A549 (cell line): ENCODE measurements around the gene INO80. TPM values are rescaled to one million over a fixed set of nuclear protein-coding genes. Genes with fewer than 3 reads are reported as not detected.

ENCODE experiments used
- ATAC-seq, 2 experiments: fragments of 200-7000 bp in 1 of 2; fragments of >200 bp in 1 of 2; cut with Nextera tagmentation in 1 of 2; cut with Tn5 transposase in 1 of 2; 3 replicates each; pipeline versions ENCODE4 v1.8.0 to v1.9.1; 2018 to 2020; ENCODE audit warnings: mild to moderate bottlenecking in 1 of 2, moderate library complexity in 1 of 2
- CTCF ChIA-PET: fragments of 300-600 bp; sonication (Branson Sonifier 250); formaldehyde crosslinking; extraction: SDS; loops from one replicate; lab custom pipeline; 2021; ENCODE audit warnings: antibody characterized with exemption, inconsistent platforms; lab: Yijun Ruan, JAX
- POLR2A ChIA-PET: fragments of 350-600 bp; formaldehyde crosslinking; extraction: SDS; loops from one replicate; lab custom pipeline; 2021; ENCODE audit warnings: antibody characterized with exemption, inconsistent platforms; lab: Yijun Ruan, JAX
- DNase-seq, 2 experiments: peaks; one replicate each; pipeline versions ENCODE4 v3.0.0 to v3.0.0-alpha.2; 2011 to 2016; ENCODE audit warnings: low read depth in 1 of 2, low spot score in 1 of 2
- FAIRE-seq: peaks from 2 replicates; lab custom pipeline; 2011; peaks lifted over from hg19 to GRCh38; lab: Jason Lieb, UNC
- H3K27ac ChIP-seq, 2 experiments: fragments of >200 bp; sonication (Bioruptor Twin); formaldehyde crosslinking; 3 replicates each; pipeline ENCODE4 v1.5.1; 2016 to 2017
- H3K4me1 ChIP-seq: fragments of >200 bp; sonication (Bioruptor Twin); formaldehyde crosslinking; 3 replicates; pipeline ENCODE4 v1.6.1; 2016
- H3K4me2 ChIP-seq: fragments of >200 bp; sonication (Bioruptor Twin); formaldehyde crosslinking; 3 replicates; pipeline ENCODE4 v1.6.1; 2016
- H3K4me3 ChIP-seq: fragments of >200 bp; sonication (Bioruptor Twin); formaldehyde crosslinking; 3 replicates; pipeline ENCODE4 v1.5.1; 2016
- H3K9me3 ChIP-seq: fragments of >200 bp; sonication (Bioruptor Twin); formaldehyde crosslinking; 3 replicates; pipeline ENCODE4 v1.6.1; 2016
- CBX2 ChIP-seq: fragments of 200-600 bp; sonication (generic); IDR thresholded peaks from 2 replicates; pipeline ENCODE4 v1.6.1; 2016; ENCODE audit warnings: low read depth, mild to moderate bottlenecking, borderline replicate concordance
- CHD2 ChIP-seq: fragments of 150-350 bp; IDR thresholded peaks from 2 replicates; pipeline ENCODE4 v1.6.1; 2014; ENCODE audit warnings: low read length; ENCODE audit not compliant: partially characterized antibody
- CTCF ChIP-seq: fragments of >200 bp; sonication (Bioruptor Twin); formaldehyde crosslinking; IDR thresholded peaks from 3 replicates; pipeline ENCODE4 v1.5.1; 2016
- EHF ChIP-seq: fragments of 250-450 bp; sonication (Bioruptor Pico); IDR thresholded peaks from 2 replicates; pipeline ENCODE4 v1.5.0; 2020; ENCODE audit warnings: mild to moderate bottlenecking
- ELK1 ChIP-seq: fragments of 150-350 bp; IDR thresholded peaks from 2 replicates; pipeline ENCODE4 v1.6.1; 2014; ENCODE audit warnings: low read depth, mild to moderate bottlenecking, low read length
- EP300 ChIP-seq, 2 experiments: fragments of >200 bp; sonication (Bioruptor Twin); formaldehyde crosslinking; IDR thresholded peaks; 2 replicates in 1 of 2; 3 replicates in 1 of 2; pipeline ENCODE4 v1.6.1; 2016 to 2017
- FOSB ChIP-seq: fragments of 250-450 bp; sonication (Bioruptor Pico); IDR thresholded peaks from 2 replicates; pipeline ENCODE4 v1.5.0; 2020; ENCODE audit warnings: mild to moderate bottlenecking, moderate library complexity
- FOSL2 ChIP-seq, 2 experiments: fragments of 450-650 bp in 1 of 2; fragments of >200 bp in 1 of 2; sonication (Bioruptor Twin) in 1 of 2; formaldehyde crosslinking; IDR thresholded peaks; 2 replicates each; pipeline versions ENCODE4 v1.5.0 to v1.6.1; 2016 to 2020; ENCODE audit warnings: mild to moderate bottlenecking in 1 of 2, moderate library complexity in 1 of 2
- GATA3 ChIP-seq: IDR thresholded peaks from 2 replicates; pipeline ENCODE4 v1.6.1; 2012; ENCODE audit warnings: borderline replicate concordance
- HES2 ChIP-seq: fragments of >200 bp; sonication (Bioruptor Twin); formaldehyde crosslinking; IDR thresholded peaks from 2 replicates; pipeline ENCODE4 v1.6.1; 2016
- HOXA7 ChIP-seq: fragments of 250-450 bp; sonication (Bioruptor Pico); IDR thresholded peaks from 2 replicates; pipeline ENCODE4 v1.5.0; 2020; ENCODE audit warnings: mild to moderate bottlenecking, moderate library complexity
- HOXB13 ChIP-seq: fragments of 250-450 bp; sonication (Bioruptor Pico); IDR thresholded peaks from 2 replicates; pipeline ENCODE4 v1.5.0; 2020; ENCODE audit warnings: low read depth, mild to moderate bottlenecking, moderate library complexity
- MAFK ChIP-seq: fragments of 450-650 bp; IDR thresholded peaks from 2 replicates; pipeline ENCODE4 v1.6.1; 2014; ENCODE audit not compliant: partially characterized antibody
- MAX ChIP-seq: IDR thresholded peaks from 2 replicates; pipeline ENCODE4 v1.6.1; 2012
- MYC ChIP-seq: IDR thresholded peaks from 2 replicates; pipeline ENCODE4 v1.6.1; 2012; ENCODE audit warnings: mild to moderate bottlenecking, inconsistent platforms, low read length, improper control_type of control experiment, borderline replicate concordance
- NR3C1 ChIP-seq: fragments of >200 bp; sonication (Bioruptor Twin); formaldehyde crosslinking; IDR thresholded peaks from 3 replicates; pipeline ENCODE4 v1.6.1; 2017
- POLR2AphosphoS2 ChIP-seq: conservative IDR thresholded peaks from 2 replicates; pipeline ENCODE4 v1.6.1; 2012; ENCODE audit warnings: low read length, improper control_type of control experiment, inconsistent platforms
- RARB ChIP-seq: fragments of 250-450 bp; sonication (Bioruptor Pico); IDR thresholded peaks from 2 replicates; pipeline ENCODE4 v1.8.0; 2021; ENCODE audit warnings: mild to moderate bottlenecking, moderate library complexity
- REST ChIP-seq: fragments of 200-600 bp; sonication (generic); IDR thresholded peaks from 2 replicates; pipeline ENCODE4 v1.6.1; 2016; ENCODE audit warnings: antibody characterized with exemption, mild to moderate bottlenecking, moderate library complexity
- RFX5 ChIP-seq: fragments of 450-650 bp; IDR thresholded peaks from 2 replicates; pipeline ENCODE4 v1.7.1; 2014; ENCODE audit warnings: antibody characterized with exemption, mild to moderate bottlenecking, moderate library complexity
- SMC3 ChIP-seq: fragments of >200 bp; sonication (Bioruptor Twin); formaldehyde crosslinking; IDR thresholded peaks from 3 replicates; pipeline ENCODE4 v1.6.1; 2018; ENCODE audit warnings: inconsistent platforms
- TFCP2L1 ChIP-seq: fragments of 250-450 bp; sonication (Bioruptor Pico); IDR thresholded peaks from 2 replicates; pipeline ENCODE4 v1.5.0; 2021; ENCODE audit warnings: mild to moderate bottlenecking
- TP53 ChIP-seq: fragments of 250-450 bp; sonication (Bioruptor Pico); IDR thresholded peaks from 2 replicates; pipeline ENCODE4 v1.5.0; 2021; ENCODE audit warnings: mild to moderate bottlenecking, moderate library complexity
- USF2 ChIP-seq: fragments of 450-650 bp; IDR thresholded peaks from 2 replicates; pipeline ENCODE4 v1.6.1; 2014; ENCODE audit warnings: antibody characterized with exemption
- ZSCAN20 ChIP-seq: fragments of 250-450 bp; sonication (Bioruptor Pico); IDR thresholded peaks from 2 replicates; pipeline ENCODE4 v1.8.0; 2022; ENCODE audit warnings: mild to moderate bottlenecking, moderate library complexity
- WGBS: methylation state at CpG from one replicate; pipeline ENCODE4 v1.1.6; 2017; ENCODE audit errors: missing lambda C conversion rate; 5-methylcytosine and 5-hydroxymethylcytosine counted together
- polyA plus RNA-seq, 4 experiments: library from polyadenylated mRNA; depleted of rRNA in 3 of 4; stranded (reverse); fragments of >200 nt; fragmentation: RNase III in 1 of 4; extraction: RNeasy Plus Mini Kit Qiagen cat#74134 plus additional on column Dnase treatment in 1 of 4; gene quantifications; 2 replicates in 3 of 4; 3 replicates in 1 of 4; pipeline ENCODE4 v1.2.3, GENCODE V29; 2011 to 2017

The INO80 gene
- polyA plus RNA-seq, 2 of the 4 experiments (the other 2 are of a cell fraction): 6.7 to 10.9 TPM

GRCh38 chr15:41061667-41062066 lies 54.4 kb downstream of the INO80 start:
- TF ChIP-seq REST (no peak), ELK1 (no peak), MYC (no peak), TP53 (CRISPR knock-in tag) (no peak), HOXA7 (no peak), RFX5 (no peak), MAX (no peak), HES2 (no peak), CTCF (no peak), GATA3 (no peak), CHD2 (no peak), USF2 (no peak), FOSL2 (IDR thresholded peaks at IDR 0.05) (no peak), FOSL2 (CRISPR knock-in tag; IDR thresholded peaks at IDR 0.05) (no peak), EHF (no peak), MAFK (no peak), HOXB13 (CRISPR knock-in tag) (no peak), NR3C1 (no peak), POLR2AphosphoS2 (no peak), SMC3 (no peak)
- no peak overlapping the region for H3K27ac ChIP-seq
- FAIRE-seq (no peak), ATAC-seq (no peak), DNase-seq (no peak)
- WGBS: 86% methylated on average over 2 of the region's 2 CpGs
- H3K9me3 ChIP-seq: peaks cover 24% of the 10 kb centered on the region
- no peaks in the 10 kb centered on the region for H3K4me1 ChIP-seq
- H3K4me2 ChIP-seq: no peak overlapping the region
- H3K4me3 ChIP-seq: no peak overlapping the region
- ChIA-PET POLR2A (no interaction called here), CTCF (no interaction called here)

GRCh38 chr15:41060505-41060904 lies 55.6 kb downstream of the INO80 start:
- peaks cover 24% of the 10 kb centered on the region for H3K9me3 ChIP-seq
- WGBS: 100% methylated on average over 3 of the region's 3 CpGs
- no peak for DNase-seq
- no peak overlapping the region for H3K27ac ChIP-seq
- no peaks in the 10 kb centered on the region for H3K4me1 ChIP-seq
- H3K4me2 ChIP-seq: no peak overlapping the region
- FAIRE-seq: no peak
- no peak for ATAC-seq
- ChIA-PET POLR2A (no interaction called here), CTCF (interaction anchor here (0.6 kb wide), 1 partner anchor 227 kb away, joined by 3 read pairs; no protein-coding TSS in a partner anchor)
- no peak overlapping the region for H3K4me3 ChIP-seq
- TF ChIP-seq REST (no peak), FOSB (CRISPR knock-in tag) (no peak), GATA3 (no peak), EP300 (IDR thresholded peaks at IDR 0.05) (no peak), HOXA7 (no peak), RARB (CRISPR knock-in tag) (no peak), ZSCAN20 (CRISPR knock-in tag) (no peak), CBX2 (no peak), MAX (no peak), TFCP2L1 (CRISPR knock-in tag) (no peak)
